HepG2 (cell line): ENCODE data around the gene POLR3K. TPM values are rescaled to one million over a fixed set of nuclear protein-coding genes. Genes with fewer than 3 reads are reported as not detected.
A peak's percentile ranks its signal among the peaks of the same experiment; 100 is the strongest.

Source experiments
- ATF7-NPFF ChIP-seq: sonication (generic); formaldehyde crosslinking; IDR thresholded peaks from 2 replicates; pipeline ENCODE4 v1.8.1; 2023; ENCODE audit warnings: mild to moderate bottlenecking, low read depth, missing genetic modification reagents, moderate library complexity
- BRCA1 ChIP-seq: sonication (generic); formaldehyde crosslinking; IDR thresholded peaks from 2 replicates; pipeline ENCODE4 v1.4.0; 2020; ENCODE audit warnings: missing genetic modification reagents
- FIP1L1 ChIP-seq: fragments of 200-400 bp; formaldehyde crosslinking; IDR thresholded peaks from 2 replicates; pipeline ENCODE4 v1.6.1; 2018; ENCODE audit warnings: low read depth, mild to moderate bottlenecking, low read length, moderate library complexity, borderline replicate concordance; ENCODE audit not compliant: insufficient read depth
- HNRNPL ChIP-seq: fragments of 200-400 bp; formaldehyde crosslinking; IDR thresholded peaks from 2 replicates; pipeline ENCODE4 v1.6.1; 2017; ENCODE audit warnings: mild to moderate bottlenecking, low read depth, low read length
- KLF16 ChIP-seq, 2 experiments: sonication (generic) in 1 of 2; formaldehyde crosslinking in 1 of 2; IDR thresholded peaks; 2 replicates each; pipeline versions ENCODE4 v1.6.1 to v1.8.0; 2016 to 2023; ENCODE audit warnings: missing genetic modification reagents in 2 of 2, missing compliant biosample characterization in 1 of 2
- NBN ChIP-seq: fragments of 450-650 bp; conservative IDR thresholded peaks from 2 replicates; pipeline ENCODE4 v1.6.1; 2017
- PHF20 ChIP-seq: sonication (generic); formaldehyde crosslinking; IDR thresholded peaks from 2 replicates; pipeline ENCODE4 v1.5.0; 2020; ENCODE audit warnings: mild to moderate bottlenecking, missing genetic modification reagents
- RAD21 ChIP-seq: fragments of 450-650 bp; formaldehyde crosslinking; IDR thresholded peaks from 2 replicates; pipeline ENCODE4 v1.5.0; 2020; ENCODE audit warnings: mild to moderate bottlenecking
- ZMAT3 ChIP-seq: sonication (generic); formaldehyde crosslinking; conservative IDR thresholded peaks from 2 replicates; pipeline ENCODE4 v1.7.0; 2021; ENCODE audit warnings: missing genetic modification reagents
- ZMYM3 ChIP-seq: sonication (generic); formaldehyde crosslinking; IDR thresholded peaks from 2 replicates; pipeline ENCODE4 v1.5.1; 2020; ENCODE audit warnings: mild to moderate bottlenecking, missing genetic modification reagents
- polyA plus RNA-seq, 8 experiments: library from polyadenylated mRNA; depleted of rRNA in 3 of 8; stranded (reverse) in 7 of 8; unstranded in 1 of 8; fragments of >200 nt; fragmentation: Illumina TruSeq in 4 of 8; extraction: Trizol in 4 of 8; gene quantifications; 2 replicates each; pipeline versions ENCODE4 v1.2.1 to v1.2.3, GENCODE V29; 2011 to 2016; ENCODE audit warnings: low read depth in 4 of 8, missing spikeins in 1 of 8, mixed read lengths in 1 of 8; ENCODE audit not compliant: insufficient read depth in 1 of 8
- total RNA-seq, 5 experiments: library from RNA; depleted of rRNA; stranded (reverse); fragments of >200 nt; fragmentation: Illumina TruSeq; extraction: Trizol; gene quantifications; 2 replicates each; pipeline ENCODE4 v1.2.3, GENCODE V29; 2016; ENCODE audit warnings: low read depth in 1 of 5
- TF ChIP-seq, protein P1 (sequence below): sonication (generic); formaldehyde crosslinking; IDR thresholded peaks from 2 replicates; pipeline ENCODE4 v1.5.0; 2020; ENCODE audit warnings: mild to moderate bottlenecking, missing genetic modification reagents

Gene POLR3K
- total and polyA plus RNA-seq, 2 of the 13 experiments (the other 11 are each of a cell fraction or from before 2014, with no cell fraction given) = 14.8 to 18.8 TPM

DNA sequence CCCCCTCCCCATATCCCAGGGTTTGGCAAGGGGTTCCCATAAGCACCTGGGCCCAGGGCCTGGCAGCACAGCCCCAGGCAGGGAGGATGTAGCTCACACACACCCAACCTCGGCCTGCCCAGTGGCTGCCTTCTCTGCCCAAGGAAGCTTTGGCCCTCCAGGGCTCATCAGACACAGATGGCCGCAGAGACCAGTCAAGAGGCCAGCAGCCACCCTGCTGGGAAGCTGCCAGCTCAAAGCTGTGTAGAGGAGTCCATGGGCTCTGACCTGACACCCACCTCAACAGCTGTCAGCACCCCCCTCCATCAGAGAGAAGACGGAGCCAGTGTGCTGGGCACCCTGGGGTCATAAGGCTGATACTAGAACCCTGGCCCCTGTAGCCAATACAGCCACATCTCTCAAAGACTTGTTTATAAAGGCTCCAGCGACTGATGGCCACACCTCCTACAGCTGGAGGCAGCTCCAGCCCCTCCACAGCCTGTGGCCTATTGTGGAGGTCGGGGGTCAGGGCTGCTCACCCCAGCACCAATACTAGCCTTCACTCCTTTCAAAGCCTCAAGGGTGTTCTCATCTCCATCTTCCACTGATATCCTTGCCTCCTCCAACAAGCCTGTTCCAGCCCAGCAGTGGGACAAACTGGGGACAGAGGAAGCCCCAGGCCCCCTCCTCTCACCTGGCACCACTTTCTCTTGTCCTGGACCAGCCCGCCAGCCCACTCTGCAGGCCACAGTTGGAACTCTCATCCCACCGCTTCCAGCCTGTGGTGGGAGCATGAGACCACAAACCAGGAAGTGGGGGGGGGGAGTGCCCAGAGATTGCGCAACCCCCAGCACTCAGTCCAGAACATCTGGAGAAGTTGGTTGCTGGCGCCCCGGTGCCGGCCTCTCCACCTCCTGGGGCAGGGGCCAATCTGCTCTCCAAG is 22.4 kb upstream of the POLR3K start (continued):
- TF ChIP-seq RAD21 (CRISPR knock-in tag) = peak; percentile 40; the same call in 1 of the 2 replicates
- TF ChIP-seq PHF20 (CRISPR knock-in tag) = peak; percentile 49; the same call in 1 of the 2 replicates
- 0 out of 2 replicates have a peak, but pooled peaks have one; percentile 27 for TF ChIP-seq HNRNPL
- TF ChIP-seq FIP1L1 = no peak
- no peak for TF ChIP-seq BRCA1
- no peak for TF ChIP-seq ZMAT3 (CRISPR knock-in tag)
- TF ChIP-seq ZMYM3 (CRISPR knock-in tag) = peak; percentile 11; the same call in 1 of the 2 replicates
- no peak for TF ChIP-seq NBN
- TF ChIP-seq KLF16 (CRISPR knock-in tag; IDR thresholded peaks at IDR 0.05) = no peak
- TF ChIP-seq, protein P1, sequence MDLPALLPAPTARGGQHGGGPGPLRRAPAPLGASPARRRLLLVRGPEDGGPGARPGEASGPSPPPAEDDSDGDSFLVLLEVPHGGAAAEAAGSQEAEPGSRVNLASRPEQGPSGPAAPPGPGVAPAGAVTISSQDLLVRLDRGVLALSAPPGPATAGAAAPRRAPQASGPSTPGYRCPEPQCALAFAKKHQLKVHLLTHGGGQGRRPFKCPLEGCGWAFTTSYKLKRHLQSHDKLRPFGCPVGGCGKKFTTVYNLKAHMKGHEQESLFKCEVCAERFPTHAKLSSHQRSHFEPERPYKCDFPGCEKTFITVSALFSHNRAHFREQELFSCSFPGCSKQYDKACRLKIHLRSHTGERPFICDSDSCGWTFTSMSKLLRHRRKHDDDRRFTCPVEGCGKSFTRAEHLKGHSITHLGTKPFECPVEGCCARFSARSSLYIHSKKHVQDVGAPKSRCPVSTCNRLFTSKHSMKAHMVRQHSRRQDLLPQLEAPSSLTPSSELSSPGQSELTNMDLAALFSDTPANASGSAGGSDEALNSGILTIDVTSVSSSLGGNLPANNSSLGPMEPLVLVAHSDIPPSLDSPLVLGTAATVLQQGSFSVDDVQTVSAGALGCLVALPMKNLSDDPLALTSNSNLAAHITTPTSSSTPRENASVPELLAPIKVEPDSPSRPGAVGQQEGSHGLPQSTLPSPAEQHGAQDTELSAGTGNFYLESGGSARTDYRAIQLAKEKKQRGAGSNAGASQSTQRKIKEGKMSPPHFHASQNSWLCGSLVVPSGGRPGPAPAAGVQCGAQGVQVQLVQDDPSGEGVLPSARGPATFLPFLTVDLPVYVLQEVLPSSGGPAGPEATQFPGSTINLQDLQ (CRISPR knock-in tag) = no peak
- TF ChIP-seq ATF7-NPFF (CRISPR knock-in tag) = no peak
